Measurements from ENCODE around the gene CRK. TPM values are rescaled to one million over a fixed set of nuclear protein-coding genes. Genes with fewer than 3 reads are reported as not detected.

CRK gene
- total RNA-seq, 1 donor: 109 TPM

DNA sequence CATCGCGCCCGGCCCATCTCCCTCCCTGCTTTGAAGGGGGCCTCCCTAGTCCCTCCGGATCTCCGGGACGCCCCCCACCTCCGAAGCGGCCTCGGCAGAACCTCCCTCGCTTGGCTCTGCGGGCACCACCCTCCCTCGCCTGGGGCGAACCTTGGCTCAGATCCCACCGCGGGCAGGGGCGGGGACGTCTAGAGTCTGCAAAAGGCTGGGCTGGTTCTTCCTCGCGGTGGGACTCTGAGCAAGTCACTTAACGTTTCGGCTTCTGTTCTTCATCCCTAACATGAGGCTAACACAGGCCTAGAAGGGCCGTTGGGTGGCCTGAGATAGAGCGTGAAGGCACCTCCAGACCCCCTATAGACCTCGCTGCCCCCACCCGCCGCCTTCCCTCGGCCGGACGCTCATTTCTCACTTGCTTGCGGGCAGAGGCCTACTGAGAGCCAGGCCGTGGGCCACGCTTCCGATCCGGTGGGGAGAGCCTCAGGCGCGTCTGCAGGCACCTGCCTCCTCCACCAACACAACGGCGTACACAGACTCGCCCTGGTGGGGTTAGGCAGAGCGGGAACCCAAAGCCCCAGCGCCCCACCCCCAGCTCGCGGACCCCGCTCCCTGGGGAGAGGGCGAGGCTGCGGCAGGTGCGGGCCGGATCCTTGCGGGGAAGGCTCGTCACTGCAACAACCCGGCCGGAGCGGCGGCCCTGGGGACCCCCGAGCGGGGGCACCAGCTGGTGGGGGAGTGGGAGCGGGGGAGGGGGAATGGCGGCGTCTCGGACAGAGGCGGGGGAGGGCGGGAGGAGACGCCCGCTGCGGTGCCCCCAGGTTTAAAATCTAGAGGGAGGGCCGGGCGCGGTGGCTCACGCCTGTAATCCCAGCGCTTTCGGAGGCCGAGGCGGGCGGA is 31.0 kb upstream of the CRK start:
- Histone ChIP-seq H3K79me2 (ENCODE audit: insufficient read depth, low read length) (peaks cover 53% of the 10 kb centered on the region), H3K27me3 (ENCODE audit: insufficient read depth, low read length) (no peaks in the 10 kb centered on the region), H3K4me1 (ENCODE audit: insufficient read depth, low read length) (peaks cover 19% of the 10 kb centered on the region), H4K20me1 (ENCODE audit: insufficient read depth, low read length) (peaks cover 10% of the 10 kb centered on the region), H3K9me3 (ENCODE audit: low read depth, low read length) (no peaks in the 10 kb centered on the region), H3K27ac (ENCODE audit: low read depth, low read length) (peak overlapping the region; percentile 50), H3K4me3 (ENCODE audit: insufficient read depth, low read length) (peak overlapping the region; percentile 65), H2AFZ (ENCODE audit: low read length) (no peak overlapping the region), H3K36me3 (ENCODE audit: insufficient read depth, low read length) (peaks cover 18% of the 10 kb centered on the region), H3K4me2 (ENCODE audit: insufficient read depth, low read length) (peak overlapping the region; percentile 88)
- DNase-seq (ENCODE audit: insufficient read length, low spot score, missing footprints): peak; percentile 97
- TF ChIP-seq CTCF (IDR thresholded peaks at IDR 0.05; ENCODE audit: extremely low read depth, low read depth, low read length): no peak

DNA sequence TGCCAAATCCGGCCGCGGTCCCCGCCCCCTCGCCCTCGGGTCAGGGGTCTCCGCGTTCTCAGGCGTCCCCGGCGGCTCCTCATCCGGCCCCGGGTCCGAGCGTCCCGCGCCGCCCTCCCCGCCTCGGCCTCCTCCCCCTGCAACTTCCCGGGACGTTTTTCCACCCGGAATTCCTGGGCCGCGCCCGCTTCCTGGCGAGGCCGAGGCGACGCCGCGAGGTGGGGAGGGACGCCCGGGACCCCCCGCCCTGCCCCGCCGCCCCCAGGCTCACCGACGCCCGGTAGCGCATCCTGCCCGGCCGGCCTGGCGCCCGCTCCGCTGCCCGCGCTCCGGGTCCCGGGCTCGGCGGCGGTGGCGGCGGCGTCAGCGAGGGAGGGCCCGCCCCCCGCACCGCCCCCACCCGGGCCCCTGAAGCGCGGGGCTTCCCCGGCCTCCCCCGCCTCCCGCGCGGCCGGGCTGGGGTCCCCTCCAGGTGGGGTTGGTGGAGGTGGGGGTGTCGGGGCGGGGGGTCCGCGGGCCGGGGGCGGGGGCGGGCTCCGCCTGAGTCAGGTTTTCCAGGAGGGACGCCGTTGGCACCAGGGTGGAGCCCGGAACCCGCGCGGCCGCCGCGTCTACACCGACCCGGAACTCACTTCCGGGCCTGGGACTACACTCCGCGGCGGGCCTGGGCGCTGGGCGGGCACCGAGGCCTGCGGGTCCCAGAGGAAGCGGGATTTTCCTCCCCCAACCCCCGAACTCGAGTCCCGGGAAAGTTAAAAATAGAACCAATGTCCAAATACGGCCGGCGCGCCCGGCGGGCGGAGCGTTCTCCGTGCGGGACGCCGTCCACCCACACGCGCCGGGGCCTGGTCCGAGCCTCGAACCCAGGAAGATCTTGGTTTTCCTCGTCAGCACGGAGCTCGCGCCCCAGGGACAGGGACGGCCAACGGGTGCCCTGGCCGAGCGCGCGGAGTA is 29.7 kb upstream of the CRK start:
- Histone ChIP-seq H3K36me3 (ENCODE audit: insufficient read depth, low read length) (peaks cover 30% of the 10 kb centered on the region), H4K20me1 (ENCODE audit: insufficient read depth, low read length) (peaks cover 23% of the 10 kb centered on the region), H3K79me2 (ENCODE audit: insufficient read depth, low read length) (peaks cover 52% of the 10 kb centered on the region), H2AFZ (ENCODE audit: low read length) (no peak overlapping the region), H3K27me3 (ENCODE audit: insufficient read depth, low read length) (no peaks in the 10 kb centered on the region), H3K9me3 (ENCODE audit: low read depth, low read length) (no peaks in the 10 kb centered on the region), H3K4me3 (ENCODE audit: insufficient read depth, low read length) (peak overlapping the region; percentile 82), H3K4me1 (ENCODE audit: insufficient read depth, low read length) (peaks cover 25% of the 10 kb centered on the region), H3K27ac (ENCODE audit: low read depth, low read length) (peak overlapping the region; percentile 68), H3K4me2 (ENCODE audit: insufficient read depth, low read length) (peak overlapping the region; percentile 93)
- peak; percentile 98 for DNase-seq (ENCODE audit: insufficient read length, low spot score, missing footprints)
- no peak for TF ChIP-seq CTCF (IDR thresholded peaks at IDR 0.05; ENCODE audit: extremely low read depth, low read depth, low read length)

DNA sequence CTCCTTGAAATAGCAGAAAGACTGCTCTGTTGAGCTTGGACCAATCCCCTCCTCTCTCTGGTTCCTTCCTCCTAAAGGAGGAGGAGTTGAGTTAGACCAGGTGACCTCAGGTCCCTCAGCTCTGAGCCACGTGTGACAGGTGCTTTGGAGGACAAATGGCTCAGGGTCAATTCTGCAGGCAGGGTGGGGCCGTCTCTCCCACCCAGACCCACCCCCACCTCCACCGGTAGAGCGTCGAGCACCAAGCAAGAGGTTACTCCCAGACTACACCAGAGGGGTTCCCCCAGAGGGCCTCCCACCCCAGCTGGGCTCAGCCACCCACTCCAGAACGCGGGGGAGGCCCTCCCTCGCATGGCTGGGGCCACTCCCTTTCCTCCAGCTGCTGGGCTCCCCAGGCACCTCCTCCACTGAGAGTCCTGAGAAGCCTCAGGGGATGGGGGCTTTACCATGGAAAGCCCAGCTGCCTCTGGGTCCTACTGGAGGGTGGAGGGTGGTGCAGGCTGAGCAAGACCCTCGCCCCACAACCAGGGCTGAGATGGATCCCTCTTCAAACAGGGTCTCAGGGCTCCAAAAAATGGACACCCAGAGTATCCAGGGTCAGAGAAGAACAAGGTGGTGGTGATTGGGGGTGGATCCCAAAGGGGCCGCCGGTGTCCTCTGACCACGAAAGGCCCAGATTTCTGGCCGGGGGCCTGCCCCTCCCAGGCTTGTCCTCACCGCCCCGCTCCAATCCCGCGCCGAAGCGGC is 28.8 kb upstream of the CRK start:
- Histone ChIP-seq H2AFZ (ENCODE audit: low read length) (no peak overlapping the region), H3K27ac (ENCODE audit: low read depth, low read length) (peak overlapping the region; percentile 60), H3K4me2 (ENCODE audit: insufficient read depth, low read length) (peak overlapping the region; percentile 93), H3K79me2 (ENCODE audit: insufficient read depth, low read length) (peaks cover 48% of the 10 kb centered on the region), H3K36me3 (ENCODE audit: insufficient read depth, low read length) (peaks cover 36% of the 10 kb centered on the region), H3K4me1 (ENCODE audit: insufficient read depth, low read length) (peaks cover 21% of the 10 kb centered on the region), H3K4me3 (ENCODE audit: insufficient read depth, low read length) (peak overlapping the region; percentile 82), H3K9me3 (ENCODE audit: low read depth, low read length) (no peaks in the 10 kb centered on the region), H4K20me1 (ENCODE audit: insufficient read depth, low read length) (peaks cover 27% of the 10 kb centered on the region), H3K27me3 (ENCODE audit: insufficient read depth, low read length) (no peaks in the 10 kb centered on the region)
- DNase-seq (ENCODE audit: insufficient read length, low spot score, missing footprints): peak; percentile 96
- no peak for TF ChIP-seq CTCF (IDR thresholded peaks at IDR 0.05; ENCODE audit: extremely low read depth, low read depth, low read length)

All from osteoblast (primary cell).